Brain pericyte (primary cell): ENCODE data around the gene FAM107B.
"Not testable (repeated sequence)": the region's sequence is repeated elsewhere in the genome, so short reads cannot be mapped to it uniquely, and the experiment has no call there.

Source experiments
- DNase-seq: peaks from one replicate; pipeline ENCODE4 v3.0.0-alpha.2; 2012; ENCODE audit warnings: low read depth, low spot score

The FAM107B gene

DNA sequence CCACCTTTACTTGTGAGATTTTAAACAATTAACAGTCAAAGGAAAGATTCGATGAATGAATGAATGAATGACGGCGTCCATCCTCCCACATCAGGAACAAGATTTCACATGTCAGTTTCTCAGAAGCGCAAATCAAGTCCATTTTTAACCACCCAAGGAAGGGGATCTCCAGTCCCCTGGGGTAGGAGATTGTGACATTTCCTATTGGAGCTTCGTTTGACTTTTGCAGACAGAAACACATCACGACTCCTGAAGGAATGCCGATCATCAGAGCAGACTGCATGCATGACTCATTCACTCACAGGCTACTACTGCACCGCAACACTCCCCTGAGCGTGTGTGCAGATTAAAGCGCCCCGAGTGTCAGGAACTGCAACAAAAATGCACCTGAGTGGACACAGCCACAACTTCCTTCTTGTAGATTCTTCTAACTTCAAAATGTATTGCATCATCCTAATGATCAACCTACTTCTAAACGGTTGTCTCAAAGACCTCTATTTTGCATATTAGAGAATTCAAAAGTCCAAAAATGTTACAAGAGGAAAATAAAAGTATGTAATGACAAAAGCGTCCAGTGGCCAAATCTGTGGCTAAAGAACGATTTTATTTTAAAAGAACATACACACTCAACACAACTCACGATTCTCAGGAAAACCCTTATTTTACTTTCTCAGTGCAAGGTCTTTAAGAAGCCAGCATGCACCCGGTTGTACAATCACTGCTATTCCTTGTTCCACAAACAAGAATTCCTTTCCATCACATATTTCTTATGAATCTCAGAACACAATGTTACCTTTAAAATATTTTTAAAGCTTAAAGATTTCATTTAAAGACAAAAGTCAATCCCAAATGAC is 172.6 kb downstream of the FAM107B start:
- DNase-seq = no peak

DNA sequence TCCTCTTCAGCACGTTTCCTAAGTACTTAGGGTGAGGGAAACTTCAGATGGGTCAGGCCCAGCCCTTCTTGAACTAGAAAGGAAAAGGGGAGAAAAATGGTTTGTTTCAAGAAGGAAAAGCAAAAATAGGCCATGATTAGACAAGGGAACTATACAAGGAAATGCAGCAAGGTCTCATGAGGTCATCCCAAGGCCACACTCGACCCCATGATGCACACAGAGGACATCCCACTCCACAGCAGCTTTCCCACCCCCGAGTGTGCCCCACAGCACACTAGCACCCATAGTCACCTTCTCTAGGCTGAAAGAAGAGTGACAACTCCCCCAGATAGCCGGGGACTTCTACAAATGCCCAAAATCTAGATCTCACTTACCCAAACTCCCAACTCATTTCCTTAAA is 173.4 kb downstream of the FAM107B start:
- DNase-seq = no peak

DNA sequence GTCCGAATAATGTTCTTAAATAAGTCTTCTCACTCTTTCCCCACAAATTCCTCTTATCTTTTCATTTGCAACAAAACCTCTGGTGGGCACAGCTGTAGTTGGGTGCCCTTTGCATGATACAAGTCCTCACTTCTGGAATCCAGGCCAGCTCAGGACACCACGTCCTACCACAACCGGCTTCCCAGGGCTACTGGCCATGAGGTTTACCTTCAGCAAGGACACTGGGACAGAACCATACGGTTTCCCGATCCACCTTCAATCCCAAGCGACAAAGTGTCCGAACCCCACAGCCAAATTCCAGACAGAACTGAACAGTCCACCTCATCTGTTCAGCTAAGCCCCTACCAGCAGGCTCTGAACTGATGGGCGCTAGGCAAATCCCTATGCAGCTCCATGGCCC is 174.6 kb downstream of the FAM107B start:
- DNase-seq = no peak

DNA sequence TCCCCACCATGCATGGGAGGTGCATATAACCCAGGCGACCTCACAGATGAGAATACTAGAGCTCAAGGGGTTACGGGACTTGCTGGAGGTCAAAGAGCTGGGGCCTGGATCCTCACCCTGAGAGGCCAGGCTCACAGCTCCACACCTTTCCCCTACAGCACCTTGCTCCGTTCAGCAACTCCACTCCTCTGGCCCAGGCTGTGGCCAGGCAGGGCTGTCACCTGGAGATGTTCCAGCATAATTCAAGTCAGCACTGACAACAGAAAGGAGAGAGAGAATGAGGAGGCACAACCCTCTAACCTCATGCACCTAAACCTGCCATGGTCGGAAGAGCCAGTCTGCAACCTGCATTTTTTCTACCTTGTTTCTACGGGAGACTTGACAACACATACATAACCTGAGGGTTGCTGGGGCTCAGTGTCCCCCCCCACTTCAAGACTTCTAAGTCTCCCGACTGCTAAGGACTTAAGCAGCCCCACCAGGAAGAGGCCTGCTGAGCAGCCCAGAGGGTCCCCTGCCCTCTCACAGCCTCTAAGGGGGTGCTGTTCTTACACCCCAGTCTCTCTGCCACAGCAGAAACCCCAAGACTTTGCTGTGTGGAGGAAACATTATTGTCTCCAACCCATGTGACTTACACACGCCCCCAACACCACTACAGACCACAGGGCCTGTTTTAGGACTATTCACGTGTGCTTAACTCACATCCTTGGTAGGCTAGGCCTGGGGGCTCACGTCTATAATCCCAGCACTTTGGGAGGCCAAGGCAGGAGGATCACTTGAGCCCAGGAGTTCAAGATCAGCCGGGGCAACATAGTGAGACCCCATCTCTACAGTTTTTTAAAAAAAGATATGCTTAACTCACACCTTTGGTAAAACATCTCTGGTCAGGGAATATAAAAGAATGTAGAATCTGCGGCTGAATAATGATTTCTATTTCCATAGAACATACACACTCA is 175.6 kb downstream of the FAM107B start:
- no peak for DNase-seq

DNA sequence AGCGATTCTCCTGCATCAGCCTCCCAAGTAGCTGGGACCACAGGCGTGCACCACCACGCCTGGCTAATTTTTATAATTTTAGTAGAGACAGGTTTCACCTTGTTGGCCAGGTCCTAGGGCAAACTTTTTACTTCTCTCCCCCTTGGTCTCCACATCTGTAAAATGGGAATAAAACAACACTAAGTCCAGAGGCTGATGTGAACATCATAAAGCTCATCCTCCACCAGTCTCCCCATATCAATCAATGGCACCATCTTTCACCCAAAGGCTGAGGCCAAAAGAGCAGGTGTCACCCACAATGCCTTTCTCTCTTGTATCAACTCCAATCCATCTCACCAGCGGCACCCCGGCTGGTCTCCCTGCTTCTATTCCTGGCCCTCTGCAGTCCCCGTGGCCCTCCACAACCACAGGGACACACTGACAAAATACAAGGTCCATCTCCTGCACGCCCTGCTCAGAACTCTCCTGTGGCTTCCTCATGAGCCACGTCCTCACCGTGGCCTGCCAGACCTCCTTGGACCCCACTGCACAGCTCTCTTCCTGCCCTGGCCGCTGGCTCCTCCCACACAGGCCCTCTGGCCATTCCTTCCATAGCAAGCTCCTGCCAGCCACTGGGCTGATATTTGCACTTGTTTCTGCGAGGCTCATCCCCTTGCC is 179.0 kb downstream of the FAM107B start:
- DNase-seq = no peak

GRCh38 chr10:14594878-14595525 is 179.7 kb downstream of the FAM107B start:
- DNase-seq = no peak

GRCh38 chr10:14593806-14594205 is 180.9 kb downstream of the FAM107B start:
- DNase-seq = no peak

GRCh38 chr10:14592566-14592965 is 182.1 kb downstream of the FAM107B start:
- no peak for DNase-seq

- no peak for DNase-seq
These were observed 182.7 kb downstream of the FAM107B start for GRCh38 chr10:14592026-14592425.

- DNase-seq = not testable (repeated sequence)
These were observed 185.8 kb downstream of the FAM107B start for GRCh38 chr10:14588938-14589294.

DNA sequence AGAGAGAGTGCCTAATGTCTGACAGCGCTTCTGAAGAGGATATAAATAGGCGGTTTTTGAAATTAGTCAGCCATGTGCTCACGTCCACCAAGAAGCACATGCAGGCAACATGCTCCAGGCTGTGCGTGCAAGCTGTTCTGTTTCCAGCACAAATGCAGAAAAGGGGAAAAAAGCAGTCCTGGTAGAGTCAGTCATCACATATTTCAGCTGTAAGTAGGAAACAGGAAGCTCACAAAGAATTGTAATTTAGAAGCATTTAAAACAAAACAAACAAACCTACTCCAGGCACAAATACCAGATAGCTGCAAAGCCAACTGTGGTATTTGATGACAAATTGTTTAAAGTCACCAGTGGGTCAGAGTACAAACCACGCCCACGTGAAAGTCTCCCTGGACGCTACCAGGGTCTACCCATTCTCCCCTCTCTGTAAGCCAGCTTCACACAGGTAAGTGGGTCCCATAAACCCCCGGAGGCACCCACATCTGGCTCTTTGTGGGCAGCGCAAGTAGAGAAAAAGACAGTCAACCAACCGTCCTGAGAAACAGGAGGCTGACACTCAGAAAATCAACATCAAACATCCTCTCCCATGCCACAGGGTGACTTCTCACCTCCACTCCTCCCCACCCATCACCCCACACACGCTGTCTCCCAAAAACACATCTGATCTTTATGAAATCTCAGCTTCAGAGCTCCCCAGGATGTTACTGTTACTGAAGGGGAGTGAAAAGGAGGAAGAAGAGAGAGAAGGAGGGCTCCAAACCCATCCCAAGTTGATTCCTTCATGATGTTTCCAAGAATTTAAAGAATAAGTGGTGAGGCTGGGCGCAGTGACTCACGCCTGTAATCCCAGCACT is 186.4 kb downstream of the FAM107B start:
- peak; percentile 33 for DNase-seq

DNA sequence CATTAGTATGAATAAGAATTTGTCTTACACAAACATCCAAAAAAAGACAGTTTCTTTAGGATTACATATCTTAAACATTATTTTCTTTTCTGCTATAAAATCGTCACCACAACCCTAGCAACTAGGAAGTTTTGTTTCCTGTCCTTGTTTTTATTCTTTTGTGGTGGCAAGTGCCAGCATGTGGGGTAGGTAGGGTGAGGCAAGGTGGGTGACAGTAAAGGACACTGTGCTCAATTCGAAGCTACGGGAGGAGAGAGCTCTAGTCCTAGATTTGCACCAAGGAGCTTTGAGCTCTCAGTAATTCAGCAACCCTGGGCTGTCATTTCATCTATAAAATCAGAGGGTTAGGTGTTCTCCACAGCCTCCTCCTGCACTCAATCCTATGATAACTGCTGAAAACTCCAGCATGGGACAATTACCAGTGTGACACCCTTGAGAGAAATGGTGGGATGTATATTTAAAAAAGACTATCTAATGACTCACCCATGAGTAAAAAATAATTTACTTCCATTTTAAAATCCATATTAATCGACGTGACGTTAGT is 187.1 kb downstream of the FAM107B start:
- DNase-seq = no peak

GRCh38 chr10:14586901-14587300 is 187.8 kb downstream of the FAM107B start:
- DNase-seq = no peak

DNA sequence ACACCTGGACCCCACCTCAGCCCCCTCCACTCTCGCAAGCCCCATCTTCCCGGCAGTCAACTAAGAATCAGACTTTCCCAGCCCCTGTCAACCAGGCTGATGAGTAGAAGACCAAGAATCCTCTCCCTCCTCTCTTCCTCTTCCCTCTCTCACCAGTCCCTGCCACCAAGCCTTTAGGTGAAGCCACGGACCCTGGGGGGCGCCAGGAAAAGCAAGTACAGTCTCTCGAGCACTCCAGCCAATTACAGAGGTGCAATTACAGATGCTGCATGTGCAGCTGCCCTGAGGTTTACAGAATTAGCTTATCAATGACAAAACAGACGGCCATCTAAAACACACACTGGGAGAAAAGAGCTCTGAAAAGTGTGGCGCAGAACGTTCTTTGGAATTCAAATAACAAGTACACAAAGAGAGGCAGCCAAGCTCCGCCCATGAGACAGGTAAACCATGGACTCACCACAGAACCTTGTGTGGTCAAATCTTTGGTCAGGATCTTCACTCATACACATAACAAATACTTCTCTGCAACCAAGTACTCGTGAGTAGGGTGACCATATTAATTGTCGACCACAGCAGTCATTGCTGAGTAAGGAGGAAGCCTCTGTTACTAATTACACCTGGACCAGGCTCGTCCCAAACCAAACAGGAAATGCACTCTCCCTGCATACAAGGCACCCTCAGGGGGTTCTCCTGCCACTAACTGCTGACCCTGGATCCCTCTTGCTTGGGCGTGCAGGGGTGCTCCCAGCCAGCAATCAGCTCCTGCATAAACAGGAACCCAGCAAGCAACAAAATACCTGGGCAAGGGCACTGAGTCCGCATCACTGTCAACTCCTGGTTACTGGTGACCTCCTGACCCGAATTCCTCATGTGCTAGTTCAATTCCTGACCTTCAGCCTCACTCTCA is 189.2 kb downstream of the FAM107B start:
- DNase-seq = no peak

DNA sequence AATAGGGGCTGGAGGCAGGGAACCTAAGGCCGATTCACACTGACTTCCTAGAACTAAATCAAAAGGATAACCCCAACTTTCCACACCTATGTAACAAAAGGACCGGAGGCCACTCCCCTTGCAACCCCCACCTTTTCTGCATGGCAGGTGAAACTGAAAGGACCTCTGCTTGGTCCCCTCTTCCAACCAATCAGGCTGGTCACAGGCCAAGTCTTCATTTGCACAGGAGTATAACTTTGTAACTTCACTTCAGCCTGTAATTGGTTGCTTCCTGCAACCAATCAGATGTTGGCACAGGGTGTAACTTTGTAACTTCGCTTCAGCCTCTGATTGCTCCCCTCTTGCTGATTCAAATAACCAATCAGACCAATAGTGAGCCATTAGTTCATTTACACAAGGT is 190.0 kb downstream of the FAM107B start:
- no peak for DNase-seq

DNA sequence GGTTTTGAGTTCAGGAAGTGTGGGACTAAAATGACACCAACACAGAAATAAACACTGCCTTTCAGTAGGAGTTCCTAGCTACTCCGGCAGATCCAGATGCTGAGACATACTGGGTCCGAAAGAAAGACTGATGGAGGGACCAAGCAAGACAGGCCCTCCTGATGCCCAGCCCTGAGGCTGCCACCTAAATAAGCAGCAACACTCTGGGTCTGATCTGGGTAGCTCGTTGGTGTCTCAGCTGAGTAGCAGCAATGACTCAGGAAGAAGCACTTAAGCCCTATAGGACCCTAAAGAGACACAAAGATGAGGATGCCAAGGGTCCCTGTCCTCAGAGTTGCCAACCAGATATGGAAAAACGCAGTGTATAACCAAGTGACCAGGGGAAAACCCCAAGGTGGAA is 190.7 kb downstream of the FAM107B start:
- DNase-seq = no peak

DNA sequence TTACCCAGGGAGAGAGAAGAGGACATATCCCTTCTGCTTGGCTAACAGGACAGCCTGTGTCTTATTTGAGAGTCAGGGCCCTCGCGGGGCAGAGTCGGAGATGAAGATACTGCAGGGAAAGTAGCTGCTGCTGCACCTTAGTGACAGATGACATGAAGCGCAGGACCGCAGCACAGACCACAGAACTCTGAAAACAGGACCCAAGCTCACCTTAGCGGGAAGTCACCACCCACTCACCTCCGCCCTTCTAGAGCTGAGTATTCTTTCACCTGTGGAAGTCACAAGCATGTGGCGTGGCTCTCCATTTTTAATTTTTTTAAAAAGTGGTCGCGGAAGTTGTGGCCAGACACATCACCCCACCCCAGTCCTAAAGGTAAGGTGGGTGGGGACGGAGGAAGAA is 191.4 kb downstream of the FAM107B start:
- DNase-seq = no peak

GRCh38 chr10:14581553-14582321 is 193.0 kb downstream of the FAM107B start:
- DNase-seq = no peak
